SK-N-SH (cell line): ENCODE results near the gene ADGRB2.

ENCODE experiments used
- NFIC ChIP-seq: IDR thresholded peaks from 2 replicates; pipeline ENCODE4 v1.4.0; 2012; ENCODE audit warnings: borderline replicate concordance
- SIN3A ChIP-seq: IDR thresholded peaks from 2 replicates; pipeline ENCODE4 v1.6.1; 2012; ENCODE audit warnings: low read depth, mild to moderate bottlenecking, low read length, moderate library complexity, borderline replicate concordance

GRCh38 chr1:31730336-31731048 lies 33.6 kb downstream of the ADGRB2 start:
- TF ChIP-seq NFIC = no peak
- TF ChIP-seq SIN3A = no peak
